HG03571 (cell line): ENCODE measurements around the gene ASNSD1.
"Not testable (repeated sequence)": the region's sequence is repeated elsewhere in the genome, so short reads cannot be mapped to it uniquely, and the experiment has no call there.

Experiments used
- ATAC-seq: cut with Tn5 transposase; IDR thresholded peaks from one replicate; pipeline ENCODE4 v1.9.1; 2021; ENCODE audit not compliant: unreplicated experiment

The ASNSD1 gene

GRCh38 chr2:189646521-189646920 lies 14.7 kb upstream of the ASNSD1 start:
- no peak for ATAC-seq

GRCh38 chr2:189648846-189649509 lies 12.3 kb upstream of the ASNSD1 start:
- ATAC-seq: no peak

- no peak for ATAC-seq
These were observed 10.0 kb upstream of the ASNSD1 start for GRCh38 chr2:189651284-189651683.

- ATAC-seq: not testable (repeated sequence)
These were observed 7.8 kb upstream of the ASNSD1 start for GRCh38 chr2:189653464-189653863.

GRCh38 chr2:189654641-189655040 lies 6.6 kb upstream of the ASNSD1 start:
- no peak for ATAC-seq

- no peak for ATAC-seq
These were observed 3.4 kb upstream of the ASNSD1 start for GRCh38 chr2:189657867-189658266.

- no peak for ATAC-seq
These were observed 2.7 kb upstream of the ASNSD1 start for GRCh38 chr2:189658306-189659212.

GRCh38 chr2:189659734-189660133 lies 1.5 kb upstream of the ASNSD1 start:
- ATAC-seq: no peak

- no peak for ATAC-seq
These were observed 484 bp upstream of the ASNSD1 start for GRCh38 chr2:189660803-189661147.

GRCh38 chr2:189661957-189662321 lies 680 bp downstream of the ASNSD1 start:
- ATAC-seq: no peak

GRCh38 chr2:189662669-189663226 lies 1.5 kb downstream of the ASNSD1 start:
- ATAC-seq: no peak

- ATAC-seq: not testable (repeated sequence)
These were observed 2.1 kb downstream of the ASNSD1 start for GRCh38 chr2:189663319-189663718.

- no peak for ATAC-seq
These were observed 8.7 kb downstream of the ASNSD1 start for GRCh38 chr2:189669913-189670312.

GRCh38 chr2:189673661-189674373 lies 12.6 kb downstream of the ASNSD1 start:
- ATAC-seq: no peak

- ATAC-seq: peak; percentile 97
These were observed 13.3 kb downstream of the ASNSD1 start, which contains the start of gene ANKAR for GRCh38 chr2:189674374-189675112. ANKAR (plus strand) TSS chr2:189674670; CDS start chr2:189676491, 1,821 bp downstream.

- no peak for ATAC-seq
These were observed 15.2 kb downstream of the ASNSD1 start for GRCh38 chr2:189676471-189676870.

- no peak for ATAC-seq
These were observed 18.0 kb downstream of the ASNSD1 start for GRCh38 chr2:189679226-189679625.

- no peak for ATAC-seq
These were observed 19.9 kb downstream of the ASNSD1 start for GRCh38 chr2:189681203-189681602.

- ATAC-seq: no peak
These were observed 20.6 kb downstream of the ASNSD1 start for GRCh38 chr2:189681903-189682302.

GRCh38 chr2:189683348-189683747 lies 22.1 kb downstream of the ASNSD1 start:
- no peak for ATAC-seq

- no peak for ATAC-seq
These were observed 23.6 kb downstream of the ASNSD1 start for GRCh38 chr2:189684811-189685210.
